GM21381 (cell line): ENCODE measurements around the gene ITPR1.

Experiments
- ATAC-seq: cut with Tn5 transposase; IDR thresholded peaks from one replicate; pipeline ENCODE4 v1.9.1; 2021; ENCODE audit warnings: mild to moderate bottlenecking, moderate library complexity; ENCODE audit not compliant: unreplicated experiment

The ITPR1 gene

DNA sequence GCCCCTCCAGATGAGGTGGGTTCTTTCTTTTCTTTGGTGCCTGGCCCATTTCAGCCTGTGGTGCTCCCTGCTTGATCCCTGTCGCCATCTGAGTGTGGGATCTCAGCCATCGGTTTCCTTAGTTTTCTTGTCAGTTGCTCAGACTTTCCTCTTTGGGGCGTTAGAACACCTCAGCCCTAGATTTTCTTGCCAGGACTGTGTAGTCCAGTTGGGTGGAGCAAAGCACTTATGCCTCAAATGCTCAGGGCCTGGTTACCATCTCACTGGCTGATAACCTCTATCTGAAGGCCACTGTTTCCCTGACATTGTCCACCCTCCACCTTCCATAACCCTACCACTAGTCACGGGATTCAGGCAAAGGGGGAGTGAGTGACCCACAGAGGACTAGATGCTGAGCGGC, 277.4 kb downstream of the ITPR1 start:
- no peak for ATAC-seq

DNA sequence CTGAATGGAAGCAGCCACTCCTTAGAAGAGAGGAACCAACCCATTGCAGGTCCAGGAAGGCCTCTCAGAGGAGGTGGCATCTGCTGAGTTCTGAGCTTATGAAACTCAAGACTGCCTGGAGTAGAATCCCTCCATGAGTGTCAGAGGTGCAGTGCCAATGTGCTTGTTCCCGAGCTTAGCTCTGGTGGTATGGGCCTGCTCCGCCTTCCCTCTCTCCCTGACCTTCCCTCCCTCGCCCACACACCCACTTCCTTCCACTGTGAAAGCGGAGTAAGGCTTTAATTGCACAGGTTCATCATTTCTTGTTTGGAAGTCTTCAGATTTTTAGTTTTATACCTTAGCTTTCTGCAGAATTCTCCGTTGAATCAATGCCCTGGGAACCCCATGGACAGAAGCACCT, 278.1 kb downstream of the ITPR1 start:
- ATAC-seq, result no peak

DNA sequence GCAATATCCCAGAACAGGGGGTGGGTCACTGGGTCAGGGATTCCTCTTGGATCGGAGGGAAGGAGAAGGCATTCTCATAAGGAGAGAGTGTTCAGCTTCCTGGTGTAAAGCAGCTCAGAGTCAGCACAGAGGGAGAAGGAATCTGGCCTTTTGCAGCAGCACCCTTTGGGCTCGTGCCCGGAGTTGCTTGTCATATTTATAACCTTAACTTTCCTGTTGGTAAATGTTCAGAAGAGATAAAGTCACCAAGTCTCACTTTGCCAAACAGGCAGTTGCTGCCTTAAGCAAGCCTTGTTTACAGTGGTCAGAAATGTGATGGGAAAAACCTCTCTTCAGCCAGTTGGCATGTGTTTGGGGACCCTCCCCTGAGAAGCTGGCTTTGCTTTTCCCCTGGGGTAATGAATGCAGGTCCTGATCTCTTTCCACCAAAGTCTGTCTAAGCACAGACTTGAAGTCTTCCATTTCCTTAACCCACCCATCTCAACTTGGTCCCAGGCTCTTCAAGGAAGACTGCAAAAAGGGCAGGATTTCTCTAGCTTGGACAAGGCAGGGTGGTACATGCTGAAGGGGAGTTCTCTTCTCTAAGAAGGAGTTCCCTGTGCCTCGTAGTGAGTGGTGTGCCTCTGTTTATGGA, 279.1 kb downstream of the ITPR1 start:
- ATAC-seq, result no peak

DNA sequence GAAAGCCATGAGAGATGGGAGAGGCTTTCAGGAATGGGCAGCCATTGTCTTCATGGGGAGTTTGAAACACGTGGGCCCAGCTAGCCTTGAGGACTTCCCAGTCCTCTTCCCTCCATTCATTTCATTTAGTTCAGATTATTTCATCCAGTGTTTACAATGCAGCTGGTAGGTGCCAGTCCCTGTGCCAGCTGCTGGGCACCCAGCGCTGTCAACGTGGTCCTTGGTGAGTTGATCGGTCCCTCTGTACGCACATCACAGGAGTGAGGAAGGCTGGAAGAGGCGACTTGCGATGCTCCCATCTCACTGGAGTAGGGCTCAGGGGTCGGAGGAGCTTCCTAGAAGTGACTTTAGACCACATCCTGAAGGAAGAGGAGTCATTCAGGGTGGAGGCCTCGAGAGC, 279.7 kb downstream of the ITPR1 start:
- ATAC-seq, result no peak

DNA sequence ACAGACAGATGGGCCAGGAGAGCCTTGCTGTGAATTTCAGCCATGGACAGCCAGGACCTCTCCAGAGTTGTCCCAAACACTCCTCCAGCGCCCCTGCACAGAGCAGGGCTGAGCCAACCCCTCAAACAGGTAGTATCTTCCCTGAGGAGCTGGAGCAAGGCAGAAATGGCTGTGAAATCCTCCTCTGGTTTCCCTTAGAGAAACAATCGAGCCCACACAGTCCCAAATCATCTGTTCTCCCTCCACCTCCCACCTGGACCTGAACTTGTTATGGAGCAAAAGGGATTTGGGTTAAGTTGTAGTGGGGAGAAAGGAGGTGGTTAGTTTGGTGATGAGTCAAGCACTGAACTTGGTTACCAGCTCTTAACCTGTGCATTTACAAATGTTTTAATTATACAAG, 280.4 kb downstream of the ITPR1 start:
- no peak for ATAC-seq

DNA sequence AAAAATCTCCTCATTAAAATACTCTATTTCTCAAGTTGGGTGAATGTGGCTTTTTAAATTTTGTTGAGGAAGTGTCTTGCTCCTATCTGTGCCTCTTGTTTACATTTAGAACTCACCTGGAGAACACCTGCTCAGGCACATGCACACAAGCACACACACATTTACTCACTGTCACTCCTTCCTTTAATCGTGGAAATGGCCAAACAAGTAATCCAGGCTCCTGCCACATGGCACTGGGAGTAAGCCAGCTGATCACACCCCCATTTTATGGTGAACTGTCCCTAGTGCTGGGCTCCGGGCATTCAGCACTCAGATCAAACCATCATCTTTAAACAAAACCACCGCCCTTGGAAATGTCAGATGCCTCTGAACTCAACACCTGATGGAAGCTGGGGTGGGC, 281.4 kb downstream of the ITPR1 start:
- no peak for ATAC-seq

DNA sequence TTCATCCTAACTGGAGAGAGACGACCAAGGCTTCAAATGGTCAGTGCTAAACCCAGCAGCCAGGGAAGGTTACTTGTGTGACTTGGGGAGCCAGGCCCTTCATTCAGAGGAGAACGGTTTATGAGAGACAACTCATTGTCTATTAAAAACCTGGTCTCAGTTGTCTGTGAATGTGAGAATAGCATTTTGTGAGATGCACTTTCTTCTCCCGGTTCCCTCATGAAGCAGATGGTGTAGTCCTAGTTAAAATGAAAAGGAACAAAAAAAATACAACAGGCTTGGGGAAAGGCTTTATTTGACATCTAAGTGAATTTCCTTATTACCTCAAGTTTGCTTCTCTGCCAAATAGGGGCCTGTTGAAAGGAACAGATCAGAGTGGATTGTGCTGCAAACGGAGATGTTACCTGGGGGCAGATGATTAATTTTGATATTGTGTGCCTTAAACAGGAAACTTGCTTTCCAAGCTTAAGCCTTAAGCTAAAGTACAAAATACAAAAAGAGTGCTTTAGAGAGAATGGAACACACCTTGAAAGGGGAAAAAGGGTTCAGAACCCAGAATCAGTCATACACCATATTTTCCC, 283.3 kb downstream of the ITPR1 start:
- ATAC-seq, result peak; percentile 36

DNA sequence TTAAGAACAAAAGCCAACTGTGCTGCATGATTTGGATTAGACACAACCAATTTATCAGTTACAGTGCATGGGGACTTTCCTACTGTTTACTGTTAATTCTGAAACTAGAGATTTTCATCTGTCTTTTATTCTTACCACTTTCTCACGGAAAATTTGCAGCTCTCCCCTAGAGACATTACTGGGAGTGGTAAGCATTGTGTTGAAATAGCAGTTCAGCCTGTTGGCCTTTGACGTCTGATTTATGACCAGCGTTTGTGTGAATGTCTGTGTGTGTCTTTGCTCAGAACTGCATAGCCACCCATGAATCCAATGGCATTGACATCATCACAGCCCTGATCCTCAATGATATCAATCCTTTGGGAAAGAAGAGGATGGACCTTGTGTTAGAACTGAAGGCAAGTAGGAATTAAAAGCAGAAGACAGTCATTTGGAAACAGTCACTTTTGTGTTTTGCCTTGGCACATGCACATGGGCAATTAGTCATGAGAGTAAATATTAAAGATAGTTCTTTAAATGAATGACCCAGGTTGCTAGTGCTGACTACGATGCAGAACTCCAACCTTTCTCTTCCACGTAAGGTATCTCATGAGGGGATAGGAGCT, 283.9 kb downstream of the ITPR1 start:
- peak; percentile 88 for ATAC-seq

DNA sequence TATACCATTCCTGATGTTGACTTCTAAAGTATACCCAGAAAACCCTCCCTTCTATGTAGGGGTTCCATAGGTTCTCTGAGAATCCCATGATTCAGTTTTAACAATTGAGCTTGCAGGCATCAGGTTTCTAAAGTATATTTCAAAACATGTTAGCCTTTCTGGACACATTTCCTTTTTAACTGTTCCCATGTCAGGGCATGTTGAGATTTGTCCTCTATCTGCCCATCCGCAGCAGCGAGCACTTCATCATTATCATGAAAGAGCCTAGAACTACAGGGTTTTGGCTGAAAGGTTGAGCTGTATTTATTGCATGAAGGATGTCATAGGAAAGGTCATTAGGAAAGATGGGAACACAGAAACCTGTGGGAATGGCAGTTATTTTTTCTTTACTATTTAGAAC, 285.0 kb downstream of the ITPR1 start:
- ATAC-seq, result no peak

DNA sequence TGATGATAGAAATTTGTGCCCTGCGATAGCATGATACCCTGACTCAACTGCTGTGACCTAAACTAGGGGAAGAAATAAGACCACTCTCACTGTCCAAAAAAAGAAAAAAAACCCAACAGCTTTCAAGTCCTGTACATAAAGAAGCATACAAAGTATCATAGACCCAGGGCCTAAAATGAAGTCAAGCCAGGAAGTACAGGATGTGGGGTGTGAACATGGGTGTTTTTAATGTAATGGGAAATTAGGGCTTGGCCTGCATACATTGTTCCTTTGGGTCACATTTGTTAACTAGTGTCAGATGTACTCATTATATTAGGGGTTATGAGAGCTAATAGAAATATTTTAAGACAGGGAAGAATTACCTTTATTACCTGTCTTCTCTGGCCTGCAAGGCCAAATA, 285.6 kb downstream of the ITPR1 start:
- no peak for ATAC-seq

DNA sequence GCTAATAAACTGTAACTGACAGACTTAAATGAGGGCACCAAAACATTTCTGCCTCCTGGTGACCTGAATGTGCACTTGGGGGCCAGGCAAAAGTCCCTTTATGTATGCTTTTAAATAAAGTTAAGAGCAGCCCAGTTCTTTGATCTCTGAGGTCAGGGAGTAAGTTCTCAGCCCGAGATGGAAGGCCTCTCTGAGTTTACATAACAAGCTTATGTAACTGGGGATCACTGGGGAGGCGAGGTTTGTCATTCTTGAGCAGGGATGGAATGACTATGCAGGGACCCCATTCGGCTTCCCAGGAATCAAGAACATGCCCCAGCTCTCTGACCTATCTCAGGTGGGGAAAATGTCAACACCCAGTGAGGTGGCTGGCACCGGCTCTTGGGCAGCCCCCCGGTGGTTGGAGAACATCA, 287.4 kb downstream of the ITPR1 start:
- no peak for ATAC-seq

DNA sequence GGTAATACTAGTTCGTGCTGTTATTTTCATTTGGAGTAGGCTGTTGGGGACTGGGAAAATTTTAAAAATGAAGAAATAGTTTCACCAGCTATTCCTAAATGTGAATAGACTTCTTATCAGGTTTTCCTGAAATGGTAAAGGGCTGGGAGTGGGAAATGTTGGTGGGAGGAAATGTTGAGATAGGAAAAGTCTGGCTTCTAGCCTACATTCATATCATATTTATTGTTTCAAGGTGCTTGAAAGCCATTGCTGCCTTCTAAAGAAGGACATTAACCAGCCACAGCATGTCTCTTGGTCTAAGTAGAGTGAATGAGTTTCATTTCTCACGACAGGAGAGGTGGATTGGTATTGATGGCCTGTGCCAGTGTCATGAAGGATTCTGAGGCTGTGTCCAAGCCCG, 288.9 kb downstream of the ITPR1 start:
- ATAC-seq, result no peak

DNA sequence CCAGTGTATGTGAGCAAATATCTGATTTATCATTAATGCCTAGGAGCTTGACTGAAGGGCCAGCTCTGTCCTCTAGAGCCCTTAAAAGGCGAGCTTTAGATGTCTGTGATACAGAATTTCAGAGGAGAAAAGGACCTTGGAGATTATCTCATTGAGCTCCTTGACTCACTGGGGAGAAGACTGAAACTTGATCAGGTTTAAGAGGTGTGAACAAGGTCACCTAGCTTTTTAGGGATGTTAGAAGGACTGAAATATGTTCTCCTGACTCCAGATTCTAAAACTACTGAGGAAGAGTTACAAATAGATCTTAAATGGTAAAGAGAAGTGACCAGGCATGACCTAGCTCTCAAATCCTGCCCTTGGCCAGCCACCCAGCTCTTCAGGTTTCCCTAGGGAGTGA, 292.4 kb downstream of the ITPR1 start:
- no peak for ATAC-seq

DNA sequence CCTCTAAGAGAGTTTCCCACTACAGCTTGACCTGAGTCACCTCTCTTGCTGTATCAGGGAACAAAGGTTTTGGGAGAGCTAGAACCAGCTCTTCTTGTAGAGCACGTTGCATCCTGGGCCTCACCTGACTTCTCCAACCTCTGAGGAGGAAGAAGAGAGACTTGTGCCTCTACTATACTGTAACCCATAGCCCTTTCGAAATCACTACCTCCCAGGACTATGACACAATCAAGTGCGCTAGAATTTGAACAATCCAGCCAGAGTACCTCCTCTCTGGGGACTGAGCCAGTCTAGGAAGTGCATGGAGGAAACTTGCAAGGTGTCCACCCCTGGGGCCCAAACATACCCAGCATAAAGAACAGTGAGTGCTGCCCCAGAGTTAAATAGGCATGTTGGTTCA, 293.3 kb downstream of the ITPR1 start:
- ATAC-seq, result no peak

DNA sequence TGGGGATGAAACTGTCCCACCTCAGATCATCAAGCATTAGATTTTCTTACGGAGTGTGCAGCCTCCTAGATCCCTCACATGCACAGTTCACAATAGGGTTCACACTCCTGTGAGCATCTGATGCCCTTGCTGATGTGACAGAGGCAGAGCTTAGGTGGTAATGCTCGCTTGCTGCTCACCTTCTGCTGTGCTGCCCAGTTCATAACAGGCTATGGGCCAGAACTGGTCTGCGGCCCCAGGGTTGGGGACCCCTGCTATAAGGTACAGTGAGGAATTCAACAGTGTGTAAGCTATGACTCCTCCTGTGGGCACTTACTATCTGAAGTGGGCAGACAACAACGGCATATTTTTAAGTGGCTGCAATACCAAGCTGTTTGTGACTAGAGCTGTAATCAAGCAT, 298.2 kb downstream of the ITPR1 start:
- ATAC-seq, result no peak

DNA sequence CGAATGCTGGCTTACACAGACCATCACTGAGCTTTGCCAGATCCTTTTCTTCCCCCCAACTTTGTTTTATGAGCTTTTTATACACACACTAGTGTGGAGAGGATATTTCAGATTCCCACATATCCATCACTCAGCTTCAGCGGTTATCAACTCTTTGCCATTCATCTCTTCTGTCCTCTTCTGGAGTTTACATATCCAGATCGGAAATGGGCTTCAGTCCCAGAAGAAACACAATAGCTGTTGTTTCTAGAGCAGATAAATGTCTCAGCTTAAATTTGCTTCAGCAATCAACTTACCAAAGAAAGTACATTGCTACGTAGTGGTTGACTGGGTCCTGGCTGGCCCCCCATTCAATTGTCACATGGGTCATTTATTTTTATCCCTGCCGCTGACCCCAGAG, 300.2 kb downstream of the ITPR1 start:
- no peak for ATAC-seq

DNA sequence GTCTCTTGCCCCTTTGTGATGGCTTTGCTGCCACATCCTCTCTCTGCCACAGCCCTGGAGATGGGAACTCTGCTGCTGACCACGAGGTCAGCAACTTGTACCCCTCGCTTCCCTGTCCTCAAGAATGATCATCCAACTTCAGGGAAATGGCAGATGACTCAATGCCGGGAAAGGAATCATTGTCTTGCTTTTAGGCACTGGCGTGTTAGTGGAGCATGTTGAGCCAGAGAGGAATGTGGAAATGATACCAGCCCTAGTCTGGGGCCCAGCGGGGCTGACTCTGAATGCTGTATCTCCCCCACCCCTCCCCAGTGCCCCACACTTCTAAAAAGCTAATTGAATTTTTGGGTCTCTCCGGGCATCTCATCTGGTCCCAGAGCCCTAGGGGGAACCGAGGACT, 301.2 kb downstream of the ITPR1 start:
- ATAC-seq, result no peak

DNA sequence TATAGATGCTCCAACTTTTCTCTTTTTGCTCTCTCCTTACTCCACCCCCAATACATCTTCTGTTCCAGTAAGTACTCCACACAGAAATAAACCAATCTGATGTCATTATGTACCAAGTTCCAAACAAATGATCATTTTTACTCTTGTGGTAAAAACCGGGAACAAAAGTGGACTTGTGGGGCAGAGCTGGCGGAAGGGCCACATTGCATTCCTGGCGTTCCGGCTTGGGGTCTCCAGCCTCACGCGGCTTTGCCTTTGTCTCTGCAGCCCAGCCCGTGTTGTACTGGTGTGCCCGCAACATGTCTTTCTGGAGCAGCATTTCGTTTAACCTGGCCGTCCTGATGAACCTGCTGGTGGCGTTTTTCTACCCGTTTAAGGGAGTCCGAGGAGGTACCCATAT, 301.6 kb downstream of the ITPR1 start:
- no peak for ATAC-seq

DNA sequence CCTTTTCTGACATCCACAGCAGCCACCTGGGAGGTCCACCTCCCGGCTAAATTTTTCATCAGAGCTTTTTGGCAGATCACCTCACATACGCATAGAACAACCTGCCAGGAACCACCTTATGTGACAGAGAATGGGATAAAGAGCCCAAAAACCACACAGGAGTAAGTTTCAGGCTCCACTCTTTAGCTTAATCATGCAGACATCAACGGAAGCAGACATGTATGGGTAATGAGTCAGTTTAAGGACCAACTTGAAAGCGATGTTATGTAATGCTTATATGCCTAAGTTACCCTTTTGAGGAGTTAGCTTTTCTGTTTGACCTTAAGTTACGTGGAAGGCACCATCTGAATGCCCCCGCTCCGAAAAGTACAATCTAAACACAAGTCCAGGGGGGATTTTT, 302.8 kb downstream of the ITPR1 start:
- ATAC-seq, result no peak

DNA sequence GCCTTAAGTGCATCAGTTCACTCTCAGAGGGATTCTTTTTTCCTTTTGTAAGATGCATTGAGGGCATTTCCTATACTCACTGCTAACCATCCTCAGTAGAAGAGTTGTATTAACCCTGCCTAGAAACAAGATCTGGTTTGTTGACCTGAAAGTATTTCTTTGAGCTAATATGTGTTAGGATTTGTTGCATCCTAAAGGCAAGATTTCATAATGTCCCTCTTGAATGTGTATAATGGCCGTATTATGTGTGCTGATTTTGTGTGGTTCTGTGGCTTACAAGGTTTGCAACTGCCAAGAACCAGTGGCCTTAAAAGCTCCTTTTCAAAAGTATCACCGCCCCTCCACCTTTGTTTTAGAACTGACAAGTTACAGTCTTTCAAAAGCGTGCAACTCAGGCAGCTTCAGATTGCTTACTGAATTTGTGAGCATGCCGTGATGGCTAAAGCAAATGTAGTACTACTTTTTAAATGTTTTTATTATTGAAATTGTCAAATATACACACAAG, 304.1 kb downstream of the ITPR1 start:
- ATAC-seq, result no peak

DNA sequence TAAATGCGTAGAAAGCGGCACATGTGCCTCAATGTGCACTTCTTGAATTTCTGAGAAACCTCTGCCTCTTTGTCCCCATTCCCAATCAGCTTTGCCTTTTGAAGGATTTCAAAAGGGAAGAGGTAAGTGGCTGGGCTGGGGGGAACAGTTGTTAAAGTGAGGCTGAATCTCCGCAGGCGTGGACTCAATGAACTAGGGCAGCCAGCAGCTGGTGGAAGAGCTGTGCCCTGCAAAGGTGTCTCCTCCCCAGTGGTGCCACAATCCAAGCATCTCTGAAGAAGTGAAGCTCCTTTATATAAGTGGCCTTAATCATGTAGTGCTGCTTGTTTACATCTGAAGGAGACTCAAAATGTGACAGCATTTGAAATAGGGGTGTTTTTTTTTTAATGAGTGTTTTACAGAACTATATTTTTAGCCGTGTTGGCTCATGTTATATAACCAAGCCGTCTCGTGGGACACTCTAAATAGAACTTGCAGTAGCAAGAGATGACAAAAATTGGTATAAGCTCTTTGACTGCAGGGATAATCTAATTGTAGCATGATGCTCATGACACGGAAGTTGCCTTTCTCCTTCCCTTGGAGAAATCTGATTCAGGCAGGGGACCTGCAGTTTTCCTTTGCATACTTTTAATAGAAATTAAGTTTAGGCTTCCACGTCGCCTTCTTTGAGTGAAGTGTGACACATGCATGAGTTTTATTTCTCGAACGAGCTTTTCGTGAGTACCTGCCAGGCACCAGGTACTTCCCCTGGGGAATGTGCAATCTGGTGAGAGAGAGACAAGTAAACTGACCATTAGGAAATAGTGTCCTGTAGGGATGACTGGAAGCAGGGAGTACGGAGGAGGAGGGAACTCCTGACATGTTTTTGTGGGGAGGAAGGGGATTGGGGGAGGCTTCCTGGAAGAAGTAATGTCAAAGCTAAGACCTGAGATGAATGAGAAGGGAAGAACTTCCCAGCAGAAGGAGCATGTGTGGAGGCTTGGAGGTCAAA, 306.4 kb downstream of the ITPR1 start:
- no peak for ATAC-seq
